K562 (cell line): ENCODE data around the gene UBTD1. TPM values are rescaled to one million over a fixed set of nuclear protein-coding genes. Genes with fewer than 3 reads are reported as not detected.

ENCODE experiments used
- CEBPB ChIP-seq: fragments of 450-650 bp; IDR thresholded peaks from 2 replicates; pipeline ENCODE4 v1.6.1; 2016; ENCODE audit warnings: missing genetic modification characterization, missing compliant biosample characterization
- NFE2 ChIP-seq: IDR thresholded peaks from 2 replicates; pipeline ENCODE4 v1.6.1; 2014; ENCODE audit warnings: antibody characterized with exemption, low read depth
- NR2C2 ChIP-seq, 2 experiments: fragments of 200-800 bp in 1 of 2; sonication (Bioruptor generic) in 1 of 2; sonication (generic) in 1 of 2; formaldehyde crosslinking in 1 of 2; IDR thresholded peaks; 2 replicates each; pipeline versions ENCODE4 v1.6.1 to v1.8.0; 2016 to 2022; ENCODE audit warnings: mild to moderate bottlenecking in 1 of 2, missing compliant biosample characterization in 1 of 2, missing genetic modification characterization in 1 of 2, missing genetic modification reagents in 1 of 2
- RB1 ChIP-seq: fragments of 450-650 bp; IDR thresholded peaks from 2 replicates; pipeline ENCODE4 v1.6.1; 2017; ENCODE audit warnings: low read depth, mild to moderate bottlenecking
- REST ChIP-seq, 2 experiments: fragments of 450-650 bp; formaldehyde crosslinking in 1 of 2; IDR thresholded peaks; 2 replicates each; pipeline versions ENCODE4 v1.4.0 to v1.6.1; 2014 to 2020; ENCODE audit warnings: mild to moderate bottlenecking in 2 of 2, borderline replicate concordance in 1 of 2, low read depth in 1 of 2
- TOE1 ChIP-seq, 2 experiments: fragments of 450-650 bp in 1 of 2; sonication (generic) in 1 of 2; formaldehyde crosslinking in 1 of 2; IDR thresholded peaks; 2 replicates each; pipeline versions ENCODE4 v1.7.1 to v1.8.0; 2016 to 2022; ENCODE audit warnings: borderline replicate concordance in 2 of 2, mild to moderate bottlenecking in 2 of 2, antibody characterized with exemption in 1 of 2, inconsistent platforms in 1 of 2, low read depth in 1 of 2, missing genetic modification reagents in 1 of 2, moderate library complexity in 1 of 2
- polyA plus RNA-seq, 8 experiments: library from polyadenylated mRNA; depleted of rRNA in 4 of 8; stranded (reverse) in 5 of 8; unstranded in 3 of 8; fragments of >200 nt; fragmentation: Nextera tagmentation in 2 of 8; fragmentation: Illumina TruSeq in 1 of 8; extraction: Ambion mirVana in 2 of 8; extraction: Trizol in 1 of 8; gene quantifications; 2 replicates each; pipeline versions ENCODE4 v1.2.1 to v1.2.3, GENCODE V29; 2011 to 2014; ENCODE audit warnings: inconsistent platforms in 1 of 8, missing spikeins in 1 of 8
- total RNA-seq, 7 experiments: library from RNA; depleted of rRNA in 6 of 7; stranded (reverse); fragments of >200 nt in 6 of 7; fragmentation: Illumina TruSeq in 2 of 7; extraction: Trizol in 2 of 7; gene quantifications; 2 replicates each; pipeline versions ENCODE4 v1.2.1 to v1.2.3, GENCODE V29; 2011 to 2021; ENCODE audit warnings: low replicate concordance in 1 of 7
- TF ChIP-seq, protein P1 (sequence below): fragments of 450-650 bp; formaldehyde crosslinking; IDR thresholded peaks from 2 replicates; pipeline ENCODE4 v1.4.0; 2020; ENCODE audit warnings: mild to moderate bottlenecking, moderate library complexity
- TF ChIP-seq, protein P2 (sequence below): sonication (generic); formaldehyde crosslinking; IDR thresholded peaks from 2 replicates; pipeline ENCODE4 v1.8.0; 2023; ENCODE audit warnings: missing genetic modification reagents, mild to moderate bottlenecking, borderline replicate concordance

Gene UBTD1
- total and polyA plus RNA-seq, 9 of the 15 experiments (the other 6 are each of a cell fraction or from before 2014, with no cell fraction given), result 0.08 to 1.6 (median 0.81) TPM; not detected in 1

DNA sequence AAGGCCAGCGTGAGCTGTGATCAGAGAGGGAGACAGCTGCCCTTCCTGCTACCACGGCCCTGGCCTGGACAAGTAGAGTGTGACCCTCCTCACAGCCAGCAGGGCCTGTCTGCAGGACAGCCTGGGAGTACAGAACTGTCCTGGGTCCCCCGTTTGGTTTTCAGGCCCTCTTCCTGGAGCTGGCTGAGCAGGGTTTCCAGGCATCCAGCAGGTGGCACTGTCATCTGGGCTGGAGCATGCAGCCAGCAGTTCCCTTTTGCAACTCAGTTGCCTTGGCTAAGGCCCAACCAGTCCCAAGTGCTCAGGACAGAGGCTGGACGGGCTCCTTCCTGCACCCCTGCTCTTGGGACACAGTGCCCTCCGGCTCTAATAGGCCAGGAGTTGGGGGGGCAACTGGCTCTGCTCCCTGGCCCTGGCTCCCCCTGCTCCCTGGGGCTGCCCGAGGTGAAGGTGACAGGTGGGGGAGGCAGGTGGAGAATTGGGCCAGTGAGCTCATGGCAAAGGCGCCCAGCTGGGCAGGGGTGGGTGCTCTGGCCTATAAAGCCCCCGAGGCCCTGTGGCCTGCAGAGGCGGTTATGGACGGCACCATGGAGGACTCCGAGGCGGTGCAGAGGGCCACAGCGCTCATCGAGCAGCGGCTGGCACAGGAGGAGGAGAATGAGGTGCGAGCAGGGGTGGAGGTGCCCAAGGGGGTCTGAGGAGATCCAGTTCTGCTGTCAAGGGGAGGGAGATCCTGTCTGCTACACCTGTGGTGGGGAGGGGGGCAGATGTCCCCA, 73.7 kb downstream of the UBTD1 start, which contains the start of gene ANKRD2 (continued):
- peak; percentile 73 for TF ChIP-seq REST (IDR thresholded peaks at IDR 0.05; ENCODE audit: borderline replicate concordance)
- no peak for TF ChIP-seq REST (CRISPR knock-in tag; IDR thresholded peaks at IDR 0.05; ENCODE audit: low read depth)
- no peak for TF ChIP-seq TOE1 (IDR thresholded peaks at IDR 0.05; ENCODE audit: borderline replicate concordance)
- TF ChIP-seq TOE1 (CRISPR knock-in tag; IDR thresholded peaks at IDR 0.05; ENCODE audit: borderline replicate concordance, low read depth), result no peak
- TF ChIP-seq, protein P1, sequence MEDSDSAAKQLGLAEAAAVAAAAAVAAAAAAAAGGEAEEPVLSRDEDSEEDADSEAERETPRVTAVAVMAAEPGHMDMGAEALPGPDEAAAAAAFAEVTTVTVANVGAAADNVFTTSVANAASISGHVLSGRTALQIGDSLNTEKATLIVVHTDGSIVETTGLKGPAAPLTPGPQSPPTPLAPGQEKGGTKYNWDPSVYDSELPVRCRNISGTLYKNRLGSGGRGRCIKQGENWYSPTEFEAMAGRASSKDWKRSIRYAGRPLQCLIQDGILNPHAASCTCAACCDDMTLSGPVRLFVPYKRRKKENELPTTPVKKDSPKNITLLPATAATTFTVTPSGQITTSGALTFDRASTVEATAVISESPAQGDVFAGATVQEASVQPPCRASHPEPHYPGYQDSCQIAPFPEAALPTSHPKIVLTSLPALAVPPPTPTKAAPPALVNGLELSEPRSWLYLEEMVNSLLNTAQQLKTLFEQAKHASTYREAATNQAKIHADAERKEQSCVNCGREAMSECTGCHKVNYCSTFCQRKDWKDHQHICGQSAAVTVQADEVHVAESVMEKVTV (CRISPR knock-in tag), result peak; percentile 56
- TF ChIP-seq NFE2, result peak; percentile 37; the same call in 1 of the 2 replicates
- 0 out of 2 replicates have a peak, but pooled peaks have one; percentile 19 for TF ChIP-seq RB1
- no peak for TF ChIP-seq NR2C2 (CRISPR knock-in tag; IDR thresholded peaks at IDR 0.05)
- TF ChIP-seq NR2C2 (tag; IDR thresholded peaks at IDR 0.05), result no peak
- 0 out of 2 replicates have a peak, but pooled peaks have one; percentile 12 for TF ChIP-seq CEBPB (tag)
- TF ChIP-seq, protein P2, sequence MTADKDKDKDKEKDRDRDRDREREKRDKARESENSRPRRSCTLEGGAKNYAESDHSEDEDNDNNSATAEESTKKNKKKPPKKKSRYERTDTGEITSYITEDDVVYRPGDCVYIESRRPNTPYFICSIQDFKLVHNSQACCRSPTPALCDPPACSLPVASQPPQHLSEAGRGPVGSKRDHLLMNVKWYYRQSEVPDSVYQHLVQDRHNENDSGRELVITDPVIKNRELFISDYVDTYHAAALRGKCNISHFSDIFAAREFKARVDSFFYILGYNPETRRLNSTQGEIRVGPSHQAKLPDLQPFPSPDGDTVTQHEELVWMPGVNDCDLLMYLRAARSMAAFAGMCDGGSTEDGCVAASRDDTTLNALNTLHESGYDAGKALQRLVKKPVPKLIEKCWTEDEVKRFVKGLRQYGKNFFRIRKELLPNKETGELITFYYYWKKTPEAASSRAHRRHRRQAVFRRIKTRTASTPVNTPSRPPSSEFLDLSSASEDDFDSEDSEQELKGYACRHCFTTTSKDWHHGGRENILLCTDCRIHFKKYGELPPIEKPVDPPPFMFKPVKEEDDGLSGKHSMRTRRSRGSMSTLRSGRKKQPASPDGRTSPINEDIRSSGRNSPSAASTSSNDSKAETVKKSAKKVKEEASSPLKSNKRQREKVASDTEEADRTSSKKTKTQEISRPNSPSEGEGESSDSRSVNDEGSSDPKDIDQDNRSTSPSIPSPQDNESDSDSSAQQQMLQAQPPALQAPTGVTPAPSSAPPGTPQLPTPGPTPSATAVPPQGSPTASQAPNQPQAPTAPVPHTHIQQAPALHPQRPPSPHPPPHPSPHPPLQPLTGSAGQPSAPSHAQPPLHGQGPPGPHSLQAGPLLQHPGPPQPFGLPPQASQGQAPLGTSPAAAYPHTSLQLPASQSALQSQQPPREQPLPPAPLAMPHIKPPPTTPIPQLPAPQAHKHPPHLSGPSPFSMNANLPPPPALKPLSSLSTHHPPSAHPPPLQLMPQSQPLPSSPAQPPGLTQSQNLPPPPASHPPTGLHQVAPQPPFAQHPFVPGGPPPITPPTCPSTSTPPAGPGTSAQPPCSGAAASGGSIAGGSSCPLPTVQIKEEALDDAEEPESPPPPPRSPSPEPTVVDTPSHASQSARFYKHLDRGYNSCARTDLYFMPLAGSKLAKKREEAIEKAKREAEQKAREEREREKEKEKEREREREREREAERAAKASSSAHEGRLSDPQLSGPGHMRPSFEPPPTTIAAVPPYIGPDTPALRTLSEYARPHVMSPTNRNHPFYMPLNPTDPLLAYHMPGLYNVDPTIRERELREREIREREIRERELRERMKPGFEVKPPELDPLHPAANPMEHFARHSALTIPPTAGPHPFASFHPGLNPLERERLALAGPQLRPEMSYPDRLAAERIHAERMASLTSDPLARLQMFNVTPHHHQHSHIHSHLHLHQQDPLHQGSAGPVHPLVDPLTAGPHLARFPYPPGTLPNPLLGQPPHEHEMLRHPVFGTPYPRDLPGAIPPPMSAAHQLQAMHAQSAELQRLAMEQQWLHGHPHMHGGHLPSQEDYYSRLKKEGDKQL (CRISPR knock-in tag), result 0 out of 2 replicates have a peak, but pooled peaks have one; percentile 22
